Measurements from ENCODE around the gene ISOC2. TPM values are rescaled to one million over a fixed set of nuclear protein-coding genes. Genes with fewer than 3 reads are reported as not detected.
"Not testable (repeated sequence)": the region's sequence is repeated elsewhere in the genome, so short reads cannot be mapped to it uniquely, and the experiment has no call there.

Gene ISOC2
- total and polyA plus RNA-seq, 12 donors, result 42.5 to 117 (median 50.0) TPM

GRCh38 chr19:55419624-55420236 lies 41.7 kb downstream of the ISOC2 start:
- TF ChIP-seq CTCF (IDR thresholded peaks at IDR 0.05), result no peak
- no peaks in the 10 kb centered on the region for H3K9me3 ChIP-seq
- no peak overlapping the region for H3K27ac ChIP-seq
- H3K4me1 ChIP-seq, result peaks cover 0 to 4% (median 0%) of the 10 kb centered on the region in 9 donors
- H3K4me3 ChIP-seq, result no peak overlapping the region
- H3K27me3 ChIP-seq, result peaks cover 0 to 31% (median 8%) of the 10 kb centered on the region in 7 donors
- ATAC-seq (peak in 1 of 8 donors; percentile 13), DNase-seq (no peak)
- H3K36me3 ChIP-seq, result no peaks in the 10 kb centered on the region
- 69 to 73% methylated on average over 5 of the region's 5 CpGs for WGBS, 2 donors
- intact Hi-C loops (cut with DNase I), result loop anchor here in 8 of 10 donors (2.0 to 10.0 kb wide), 4 partner anchors 115 to 279 kb away; no protein-coding TSS in a partner anchor

- H3K36me3 ChIP-seq, result no peaks in the 10 kb centered on the region
- DNase-seq, result no peak
- ATAC-seq, result peak in 1 of 8 donors; percentile 22
- H3K4me3 ChIP-seq, result no peak overlapping the region
- no peak overlapping the region for H3K27ac ChIP-seq
- WGBS, 2 donors, result 61 to 70% methylated on average over 5 of the region's 5 CpGs
- TF ChIP-seq CTCF (IDR thresholded peaks at IDR 0.05), result no peak
- H3K9me3 ChIP-seq, result no peaks in the 10 kb centered on the region
- intact Hi-C loops (cut with DNase I), result loop anchor here in 8 of 10 donors (2.0 to 10.0 kb wide), 4 partner anchors 114 to 278 kb away; no protein-coding TSS in a partner anchor
- H3K4me1 ChIP-seq, result peaks cover 0 to 4% (median 0%) of the 10 kb centered on the region in 9 donors
- peaks cover 0 to 25% (median 8%) of the 10 kb centered on the region in 7 donors for H3K27me3 ChIP-seq
These were observed 42.3 kb downstream of the ISOC2 start for GRCh38 chr19:55419103-55419502.

DNA sequence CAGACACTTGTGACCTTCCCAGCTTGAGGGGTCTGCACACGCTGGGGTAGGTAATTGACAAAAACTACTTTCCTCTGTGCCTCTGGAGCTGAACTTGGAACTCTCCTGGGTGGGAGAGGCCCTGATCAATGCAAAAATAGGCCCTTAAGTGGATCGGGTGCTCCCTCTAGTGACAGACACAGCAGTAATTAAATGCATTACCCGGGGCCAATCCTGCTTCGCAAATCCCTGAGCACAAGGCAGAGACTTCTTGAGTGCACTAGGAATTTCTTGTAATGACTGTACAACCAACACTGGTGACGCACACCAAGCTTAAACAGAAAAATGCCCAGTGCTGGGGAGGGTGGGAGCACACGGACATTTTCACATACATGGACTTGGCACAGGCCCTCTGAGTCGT lies 43.3 kb downstream of the ISOC2 start:
- peak; percentile 39 to 76 (median 70) for TF ChIP-seq CTCF (IDR thresholded peaks at IDR 0.05)
- no peak overlapping the region for H3K4me3 ChIP-seq
- peak; percentile 75 to 92 (median 86) for ATAC-seq
- no peaks in the 10 kb centered on the region for H3K4me1 ChIP-seq
- peaks cover 0 to 17% (median 7%) of the 10 kb centered on the region in 7 donors for H3K27me3 ChIP-seq
- H3K27ac ChIP-seq, result no peak overlapping the region
- peak in 1 of 2 donors; percentile 64 for DNase-seq
- no peaks in the 10 kb centered on the region for H3K36me3 ChIP-seq
- intact Hi-C loops (cut with DNase I), result loop anchor here in 9 of 10 donors (1.0 to 10.0 kb wide), 5 partner anchors 113 to 277 kb away; no protein-coding TSS in a partner anchor
- WGBS, 2 donors, result 14 to 15% methylated on average over 7 of the region's 7 CpGs
- H3K9me3 ChIP-seq, result no peaks in the 10 kb centered on the region

- Histone ChIP-seq H3K4me1 (peaks cover 4 to 27% (median 17%) of the 10 kb centered on the region in 9 donors), H3K4me3 (no peak overlapping the region), H3K9me3 (peaks cover 0 to 5% (median 0%) of the 10 kb centered on the region in 11 donors), H3K27ac (no peak overlapping the region), H3K27me3 (no peaks in the 10 kb centered on the region), H3K36me3 (peaks cover 0 to 12% (median 4%) of the 10 kb centered on the region in 9 donors)
- no peak for ATAC-seq
- DNase-seq, result no peak
- TF ChIP-seq CTCF (IDR thresholded peaks at IDR 0.05), result no peak
- WGBS, 2 donors, result 80 to 83% methylated on average over 2 of the region's 2 CpGs
- intact Hi-C loops (cut with DNase I), result loop anchor here in 4 of 10 donors (10.0 kb wide), 2 partner anchors 105 to 115 kb away; no protein-coding TSS in a partner anchor
These were observed 51.3 kb downstream of the ISOC2 start for GRCh38 chr19:55410168-55410567.

DNA sequence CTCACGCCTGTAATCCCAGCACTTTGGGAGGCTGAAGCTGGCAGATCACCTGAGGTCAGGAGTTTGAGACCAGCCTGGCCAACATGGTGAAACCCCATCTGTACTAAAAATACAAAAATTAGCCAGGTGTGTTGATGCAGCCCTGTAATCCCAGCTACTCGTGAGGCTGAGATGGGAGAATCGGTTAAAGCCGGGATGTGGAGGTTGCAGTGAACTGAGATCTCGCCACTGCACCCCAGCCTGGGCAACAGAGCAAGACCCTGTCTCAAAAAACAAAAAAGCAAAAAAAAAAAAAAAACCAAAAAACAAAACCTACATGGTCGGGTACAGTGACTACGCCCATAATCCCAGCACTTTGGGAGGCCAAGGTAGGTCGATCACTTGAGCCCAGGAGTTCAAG lies 52.3 kb downstream of the ISOC2 start:
- not testable (repeated sequence) for H3K9me3 ChIP-seq, ATAC-seq, DNase-seq, H3K27me3 ChIP-seq, H3K4me3 ChIP-seq
- intact Hi-C loops (cut with DNase I), result loop anchor here in 1 of 10 donors (5.0 kb wide), 1 partner anchor 152 kb away; the partner anchor contains the start of gene PPP6R1
- Histone ChIP-seq H3K4me1 (peaks cover 4 to 27% (median 17%) of the 10 kb centered on the region in 9 donors), H3K27ac (peak overlapping the region in 1 of 10 donors; percentile 96), H3K36me3 (peaks cover 0 to 22% (median 4%) of the 10 kb centered on the region in 9 donors)
- 91 to 98% methylated on average over 8 of the region's 8 CpGs for WGBS, 2 donors
